Hematopoietic multipotent progenitor cell treated with erythropoietin and hydrocortisone succinate and interleukin-3 and kit ligand, for 8 days (in vitro differentiated cells): ENCODE results near the gene TMX1.

ENCODE experiments used
- DNase-seq: peaks from one replicate; pipeline ENCODE4 v3.0.0-alpha.2; 2015

Gene TMX1

DNA sequence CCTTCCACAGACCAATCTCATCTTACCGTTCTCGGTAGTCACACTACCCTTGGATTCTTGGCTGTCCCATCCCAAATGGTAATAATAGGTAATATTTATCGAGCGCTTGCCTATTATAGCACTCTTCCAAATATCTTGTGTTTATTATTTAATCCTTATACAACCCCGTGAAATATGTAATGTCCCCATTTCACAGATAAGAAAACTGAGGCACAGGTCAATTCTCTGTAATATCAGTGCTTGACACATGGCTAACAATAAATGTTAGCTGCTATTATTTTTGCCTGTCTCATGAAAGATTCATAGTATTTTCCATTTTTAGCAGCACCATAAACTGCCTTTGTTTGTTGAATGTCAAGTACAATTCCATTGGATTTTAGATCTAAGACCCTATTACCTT, 4.5 kb downstream of the TMX1 start:
- DNase-seq: no peak

DNA sequence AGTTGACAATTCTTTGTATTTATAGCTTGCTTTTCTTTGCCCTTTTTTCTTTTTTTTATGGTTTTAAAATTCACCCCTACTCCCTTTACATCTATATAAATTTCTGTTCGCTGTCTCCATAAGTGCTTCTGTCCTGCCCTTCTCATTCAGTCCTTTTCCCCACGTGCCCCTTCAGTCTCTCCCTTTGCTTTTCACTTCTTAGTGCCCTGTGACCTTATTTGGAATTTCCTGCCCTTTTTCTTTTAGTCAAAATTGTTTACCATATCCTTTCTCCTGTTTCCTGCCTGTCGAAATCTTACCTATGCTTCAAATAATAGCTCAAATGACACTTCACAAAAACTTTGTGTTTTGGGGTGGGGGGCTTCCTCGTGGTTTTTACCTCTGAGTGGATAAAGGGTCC, 6.0 kb downstream of the TMX1 start:
- no peak for DNase-seq

DNA sequence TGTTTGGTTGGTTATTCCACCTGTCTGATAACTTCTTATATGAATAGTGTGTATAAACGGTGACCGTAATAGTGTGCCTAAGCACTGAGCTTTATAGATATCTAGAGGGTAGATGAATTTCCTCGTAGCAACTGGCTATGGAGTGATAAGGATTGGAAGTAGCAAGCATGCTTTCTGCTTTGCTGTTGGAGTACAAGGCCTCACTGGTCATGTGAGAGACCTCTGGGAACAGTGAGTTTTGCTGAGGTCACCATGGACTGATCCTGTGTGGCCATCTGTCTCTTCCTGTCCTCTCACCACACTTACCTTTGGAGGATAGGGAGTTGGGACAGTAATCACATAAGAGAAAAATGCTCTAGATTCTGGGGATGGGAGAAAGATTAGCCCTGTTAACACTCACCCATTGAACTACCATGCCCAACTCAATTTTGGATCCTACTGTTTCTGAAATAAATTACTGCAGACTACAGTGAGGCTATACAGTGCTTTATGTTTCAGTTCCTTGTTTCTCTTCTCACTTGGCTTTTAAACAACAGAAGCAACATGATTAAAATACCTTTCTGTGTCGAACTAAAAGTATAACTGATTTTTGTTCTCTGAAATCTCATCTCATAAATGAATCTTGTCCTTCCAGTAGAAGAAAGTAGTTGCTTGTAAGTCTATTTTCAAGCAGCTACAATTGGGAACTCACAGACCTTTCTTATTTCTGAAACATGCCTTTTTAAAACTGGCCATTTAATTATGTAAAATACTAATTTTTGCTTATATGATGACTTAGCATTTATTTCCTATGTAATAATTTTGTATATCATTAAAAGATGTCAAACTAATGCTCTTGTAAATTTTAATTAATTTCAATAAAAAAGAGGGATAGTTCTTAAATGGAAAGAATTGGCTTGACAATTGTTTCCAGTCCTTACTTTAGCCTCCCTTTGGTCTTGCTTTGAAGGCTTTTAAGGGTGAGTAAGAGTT, 8.3 kb downstream of the TMX1 start:
- DNase-seq: peak; percentile 58

DNA sequence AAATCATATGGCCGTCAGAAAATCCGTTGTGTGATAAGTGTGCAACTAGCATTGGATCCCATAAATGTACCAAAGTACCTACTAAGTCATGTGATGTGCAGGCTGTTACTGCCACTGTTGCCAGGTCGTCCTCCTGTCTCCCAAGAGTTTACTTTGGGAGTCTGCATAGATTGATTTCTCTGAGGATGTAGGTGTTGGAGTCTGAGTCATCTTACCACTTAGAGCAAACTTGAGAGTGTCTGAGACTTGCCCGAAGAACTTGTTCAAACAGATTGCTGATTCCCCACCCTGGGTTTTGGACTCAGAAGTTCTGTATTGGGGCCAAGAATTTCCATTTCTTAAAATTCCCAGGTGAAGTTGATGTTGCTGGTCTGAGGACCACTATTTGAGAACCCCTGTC, 11.4 kb downstream of the TMX1 start:
- no peak for DNase-seq

DNA sequence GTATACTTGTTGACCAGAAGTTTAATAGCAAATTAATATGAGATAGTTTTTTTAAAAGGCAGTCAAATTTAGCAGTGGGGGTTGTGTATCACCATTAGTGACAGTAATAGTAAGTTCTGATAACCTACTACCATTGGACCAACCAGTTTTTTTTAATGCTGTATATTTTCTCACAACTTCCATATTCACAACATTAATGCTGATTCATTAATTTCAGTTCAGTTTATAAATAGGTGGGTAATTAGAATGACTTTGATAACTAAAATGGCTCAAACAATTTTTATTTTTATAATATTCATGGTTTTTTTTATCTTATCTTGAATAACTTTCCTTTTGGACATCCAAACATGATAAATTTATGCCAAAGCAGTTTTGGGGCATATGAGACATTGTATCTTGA, 13.8 kb downstream of the TMX1 start:
- DNase-seq: no peak

DNA sequence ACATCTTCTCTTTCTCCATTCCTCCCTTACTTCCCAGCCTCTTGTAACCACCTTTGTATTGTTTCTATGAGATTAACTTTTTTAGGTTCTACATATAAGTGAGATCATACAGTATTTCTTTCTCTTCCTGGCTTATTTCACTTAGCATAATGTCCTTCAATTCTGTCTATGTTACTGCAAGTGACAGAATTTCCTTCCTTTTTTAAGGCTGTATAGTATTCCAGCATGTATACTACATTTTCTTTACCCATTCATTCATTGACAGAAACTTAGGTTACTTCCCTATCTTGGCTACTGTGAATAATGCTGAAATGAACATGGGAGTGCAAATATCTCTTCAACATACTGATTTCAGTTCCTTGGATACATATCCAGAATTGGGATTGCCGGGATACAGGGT, 18.2 kb downstream of the TMX1 start:
- no peak for DNase-seq

DNA sequence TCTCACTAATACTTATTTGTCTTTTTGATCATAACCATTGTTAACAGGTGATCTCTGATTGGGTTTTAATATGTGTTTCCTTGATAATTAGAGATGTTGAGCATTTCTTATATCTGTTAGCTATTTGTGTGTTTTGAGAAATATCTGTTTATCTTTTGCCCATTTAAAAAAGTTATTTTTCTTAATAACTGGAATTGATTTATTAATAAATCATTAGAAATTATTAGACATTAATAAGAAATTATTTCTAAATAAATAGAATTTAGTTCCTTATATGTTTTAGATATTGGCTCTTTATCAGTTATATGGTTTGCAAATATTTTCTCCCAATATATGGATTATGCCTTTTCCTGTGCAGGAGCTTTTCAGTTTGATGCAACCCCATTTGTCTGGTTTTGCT, 18.7 kb downstream of the TMX1 start:
- no peak for DNase-seq

DNA sequence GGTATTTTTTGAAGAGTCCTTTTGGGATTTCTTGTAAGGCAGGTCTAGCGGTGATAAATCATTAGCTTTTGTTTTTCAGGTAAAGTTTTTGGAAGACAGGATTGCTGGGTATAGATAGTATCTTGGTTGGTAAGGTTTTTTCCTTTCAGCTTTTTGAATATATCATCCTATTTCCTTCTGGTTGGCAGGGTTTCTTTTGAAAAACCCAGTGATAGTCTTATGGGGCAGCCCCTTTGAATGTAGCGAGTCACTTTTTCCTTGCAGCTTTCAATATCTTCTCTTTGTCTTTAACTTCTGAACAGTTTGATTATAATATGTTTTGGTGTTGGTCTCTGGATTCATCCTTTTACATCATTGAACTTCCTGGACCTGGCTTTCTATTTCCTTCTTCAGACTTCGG, 20.2 kb downstream of the TMX1 start:
- DNase-seq: no peak

DNA sequence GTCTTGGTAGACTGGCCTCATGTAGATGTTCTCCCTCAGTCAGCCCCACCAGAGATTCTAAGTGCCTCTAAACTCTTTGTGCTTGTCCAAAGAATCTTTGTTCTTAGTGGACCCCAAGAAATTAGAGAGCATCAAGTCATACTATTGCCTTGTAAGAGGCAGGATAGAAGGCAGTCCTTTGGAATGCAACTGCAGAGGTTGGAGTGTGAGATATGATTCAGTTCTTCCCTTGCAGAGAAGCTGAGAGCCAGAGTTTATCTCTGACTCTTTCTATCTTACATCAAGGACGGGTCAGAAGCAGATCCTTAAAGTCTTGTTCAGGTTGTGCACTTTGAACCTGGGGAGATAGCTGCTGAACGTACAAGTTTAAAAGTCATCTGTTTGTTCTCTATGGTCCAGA, 21.1 kb downstream of the TMX1 start:
- DNase-seq: no peak

DNA sequence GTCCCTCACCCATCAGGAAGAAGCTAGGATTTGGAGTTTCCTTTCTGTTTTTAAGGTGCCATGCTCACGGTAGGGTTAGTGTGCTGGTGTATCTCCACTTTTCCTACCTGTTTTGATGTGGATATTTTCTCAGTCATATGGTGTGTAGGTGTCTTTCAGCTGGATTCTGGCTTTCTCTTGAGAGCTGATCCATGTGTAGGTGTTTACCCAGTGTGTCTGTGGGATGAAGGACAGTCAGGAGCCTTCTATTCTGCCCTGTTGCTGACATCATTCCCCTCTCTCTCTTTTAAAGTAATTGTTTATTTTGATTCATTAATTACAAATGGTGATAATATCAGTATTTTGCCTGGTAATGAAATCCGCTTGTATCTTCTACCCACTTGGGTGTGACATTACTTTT, 22.8 kb downstream of the TMX1 start:
- DNase-seq: no peak

DNA sequence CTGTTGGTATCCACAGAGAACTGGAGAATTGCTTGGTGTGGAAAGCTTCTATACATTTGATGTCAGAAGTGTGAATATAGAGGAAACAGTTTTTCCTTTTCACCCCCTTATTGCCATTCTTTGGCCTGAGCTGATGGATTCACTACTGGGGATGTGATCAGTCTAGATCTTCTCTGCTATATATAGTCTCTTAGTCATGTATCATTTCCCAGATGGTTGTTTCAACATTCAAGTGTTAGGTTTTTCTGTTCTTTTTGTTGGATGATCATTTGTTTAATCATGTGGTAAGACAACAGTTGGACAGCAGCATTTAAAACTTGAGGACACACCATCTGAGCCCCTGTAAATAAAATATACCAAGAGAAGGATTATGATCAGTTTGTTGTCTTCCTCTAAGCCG, 29.6 kb downstream of the TMX1 start:
- no peak for DNase-seq

DNA sequence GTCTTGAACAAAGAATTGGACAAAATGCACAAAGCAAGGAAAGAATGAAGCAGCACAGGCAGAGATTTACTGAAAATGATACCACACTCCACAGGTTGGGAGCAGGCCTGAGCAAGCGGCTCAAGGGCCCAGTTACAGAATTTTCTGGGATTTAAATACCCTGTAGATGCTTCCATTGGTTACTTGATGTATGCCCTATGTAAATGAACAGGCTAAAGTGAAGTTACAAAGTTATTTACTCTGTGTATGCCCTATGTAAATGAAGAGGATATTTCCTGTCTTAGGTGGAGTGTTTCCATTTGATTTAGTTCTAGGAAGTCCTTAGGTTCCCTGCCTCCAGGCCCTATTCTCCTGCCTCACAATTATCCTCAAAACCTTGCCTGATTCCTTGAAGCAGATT, 36.6 kb downstream of the TMX1 start:
- no peak for DNase-seq

DNA sequence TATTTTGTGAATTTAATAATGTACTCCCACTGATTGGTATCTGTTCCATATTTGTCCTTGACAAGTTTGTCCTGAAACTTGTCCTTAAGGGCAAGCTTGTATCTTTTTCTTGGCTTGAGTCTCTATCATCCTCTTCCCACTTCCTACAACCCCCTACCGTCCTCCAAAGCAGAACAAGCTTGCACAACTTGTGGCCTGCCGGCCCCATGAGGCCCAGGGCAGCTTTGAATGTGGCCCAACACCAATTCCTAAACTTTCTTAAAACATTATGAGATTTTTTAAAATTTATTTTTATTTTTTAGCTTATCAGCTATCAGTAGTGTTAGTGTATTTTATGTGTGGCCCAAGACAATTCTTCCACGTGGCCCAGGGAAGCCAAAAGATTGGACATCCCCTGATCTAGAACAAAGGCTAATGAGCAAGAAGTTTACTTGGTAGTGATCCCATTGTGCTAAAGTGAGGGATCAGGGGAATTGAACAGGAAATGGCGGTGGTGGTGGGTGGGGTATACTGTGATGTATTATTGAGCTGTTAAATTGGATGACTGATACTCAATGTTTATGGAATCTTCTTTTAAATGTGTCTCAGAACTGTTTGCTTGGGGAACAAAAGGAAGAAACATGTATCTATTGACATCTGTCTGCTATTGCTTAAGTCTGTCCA, 37.8 kb downstream of the TMX1 start:
- no peak for DNase-seq

DNA sequence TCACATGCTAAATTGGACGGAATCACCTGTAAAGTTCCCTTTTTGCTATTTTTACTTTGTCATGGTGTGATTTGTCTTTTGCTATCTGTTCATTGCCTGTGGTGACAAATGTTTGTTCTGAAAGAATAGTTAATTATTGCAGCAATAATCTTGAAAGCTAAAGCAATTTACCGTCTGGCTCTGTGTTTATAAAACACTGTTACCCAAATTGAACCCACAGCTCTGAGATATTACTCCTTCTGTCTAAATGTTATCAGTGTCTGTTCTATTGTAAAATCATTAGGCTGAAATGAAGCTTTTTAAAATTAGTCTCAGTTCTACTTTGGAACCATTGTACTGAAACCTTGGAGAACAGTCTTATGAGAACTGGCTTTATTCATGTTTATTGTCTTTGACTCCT, 42.5 kb downstream of the TMX1 start:
- DNase-seq: no peak

DNA sequence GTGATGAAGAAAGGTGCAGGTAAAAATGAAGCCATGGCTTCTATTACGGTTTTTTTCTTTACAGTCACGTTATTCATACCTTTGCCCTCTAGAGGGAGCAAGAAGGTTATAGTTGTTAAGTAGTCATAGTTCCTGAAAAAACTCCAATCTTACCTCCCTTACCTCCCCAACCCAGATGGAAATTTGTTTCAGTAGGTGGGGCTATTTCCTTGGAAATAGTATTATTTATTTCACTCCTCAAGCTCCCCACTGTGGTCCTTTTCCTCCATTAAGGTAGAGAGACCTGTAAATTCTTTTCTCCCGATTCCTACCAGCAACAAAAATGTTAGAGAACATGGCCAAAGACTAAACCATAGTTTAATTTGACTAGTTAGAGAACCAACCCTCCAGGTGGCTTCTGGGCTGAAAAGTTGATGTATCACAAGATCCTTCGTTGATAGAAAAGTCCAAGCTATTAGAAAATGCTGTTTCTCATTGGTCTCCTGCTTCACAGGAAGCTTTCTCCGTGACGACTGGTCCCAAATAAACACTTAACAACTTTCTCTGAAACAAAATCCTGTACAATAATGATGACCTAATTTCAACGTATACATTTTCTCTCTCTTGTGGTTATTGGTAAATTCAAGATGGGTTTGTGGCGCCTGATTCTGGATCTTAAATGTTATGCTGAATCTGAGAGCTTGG, 43.5 kb downstream of the TMX1 start:
- DNase-seq: peak; percentile 62

DNA sequence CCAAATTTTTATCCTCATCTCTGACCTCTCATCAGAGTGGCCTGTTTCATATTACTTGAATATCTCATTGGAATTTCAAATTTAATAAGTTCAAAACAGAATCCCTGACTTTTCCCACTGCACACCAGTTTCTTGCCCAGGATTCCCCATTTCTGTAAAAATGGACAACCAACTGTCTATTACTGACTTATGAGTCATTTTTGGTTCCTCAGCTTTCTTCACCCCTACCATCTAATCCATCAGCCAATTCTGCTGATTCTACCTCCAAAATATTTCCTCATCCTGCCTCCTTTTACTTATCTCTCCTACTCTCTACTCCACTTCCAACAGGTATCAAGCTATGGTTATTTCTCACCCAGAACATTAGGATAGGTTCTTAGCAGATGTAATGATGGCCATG, 44.2 kb downstream of the TMX1 start:
- no peak for DNase-seq

DNA sequence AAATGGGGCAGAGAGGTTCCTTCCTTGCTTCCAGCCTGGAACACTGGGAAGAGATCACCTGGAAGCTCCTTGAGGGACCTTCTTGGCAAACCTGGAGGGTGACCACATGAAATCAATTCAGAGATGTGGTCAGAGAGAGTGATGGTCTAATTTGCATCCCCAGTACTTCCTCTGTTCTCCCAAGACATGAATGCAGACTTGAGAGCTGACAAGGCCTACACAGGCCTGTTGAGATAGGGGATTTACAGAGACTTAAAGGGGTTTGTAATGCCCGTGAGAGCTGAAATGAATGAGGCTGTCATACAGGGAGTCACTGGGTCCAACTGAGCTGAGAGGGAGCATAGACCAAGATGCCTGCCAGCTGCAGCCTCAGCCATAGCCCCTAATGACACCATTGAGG, 45.1 kb downstream of the TMX1 start:
- no peak for DNase-seq

DNA sequence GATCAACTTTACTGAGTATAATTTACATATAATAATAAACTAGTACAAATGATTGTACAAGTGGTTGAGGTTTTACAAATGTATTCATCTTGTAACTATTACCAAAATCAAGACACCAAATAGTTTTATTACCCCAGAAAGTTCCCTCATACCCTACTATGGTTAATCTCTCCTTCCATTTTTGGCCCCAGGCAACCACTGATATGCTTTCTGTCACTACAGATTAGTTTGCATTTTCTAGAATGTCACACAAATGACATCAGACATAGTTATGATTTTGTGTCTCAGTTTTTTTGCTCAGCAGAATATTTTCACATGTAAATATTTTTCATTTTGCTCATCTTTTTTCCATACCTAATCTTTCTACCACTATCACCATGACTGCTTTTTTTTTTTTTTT, 49.1 kb downstream of the TMX1 start:
- no peak for DNase-seq

DNA sequence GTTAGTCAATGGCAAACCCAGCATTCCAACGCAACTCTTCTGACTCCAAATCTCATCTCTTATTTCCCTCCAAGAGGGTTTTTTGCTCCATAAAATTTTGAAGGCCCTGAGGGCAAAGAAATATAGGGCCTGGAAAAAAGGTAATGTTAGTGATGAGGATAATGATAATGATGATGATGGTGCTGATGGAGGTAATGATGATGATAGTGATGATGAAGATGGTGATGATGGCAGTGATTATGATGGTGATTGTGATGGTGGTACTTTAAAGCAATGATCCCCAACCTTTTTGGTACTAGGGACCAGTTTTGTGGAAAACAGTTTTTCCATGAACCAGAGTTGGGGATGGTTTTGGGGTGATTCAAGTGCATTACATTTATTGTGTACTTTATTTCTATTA, 50.1 kb downstream of the TMX1 start:
- DNase-seq: no peak

DNA sequence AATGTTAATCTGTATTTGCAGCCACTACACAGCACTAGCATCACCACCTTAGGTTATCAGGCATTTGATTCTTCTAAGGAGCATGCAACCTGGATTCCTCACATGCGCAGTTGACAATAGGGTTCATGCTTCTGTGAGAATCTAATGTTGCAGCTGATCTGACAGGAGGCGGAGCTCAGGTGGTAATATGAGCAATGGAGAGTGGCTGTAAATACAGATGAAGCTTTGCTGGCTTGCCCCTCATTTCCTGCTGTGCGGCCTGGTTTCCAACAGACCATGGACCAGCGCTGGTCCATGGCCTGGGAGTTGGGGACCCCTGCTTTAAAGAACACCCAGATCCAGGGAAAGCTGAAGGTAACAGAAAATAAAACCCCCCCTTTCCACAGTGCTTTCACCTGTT, 51.0 kb downstream of the TMX1 start:
- no peak for DNase-seq

DNA sequence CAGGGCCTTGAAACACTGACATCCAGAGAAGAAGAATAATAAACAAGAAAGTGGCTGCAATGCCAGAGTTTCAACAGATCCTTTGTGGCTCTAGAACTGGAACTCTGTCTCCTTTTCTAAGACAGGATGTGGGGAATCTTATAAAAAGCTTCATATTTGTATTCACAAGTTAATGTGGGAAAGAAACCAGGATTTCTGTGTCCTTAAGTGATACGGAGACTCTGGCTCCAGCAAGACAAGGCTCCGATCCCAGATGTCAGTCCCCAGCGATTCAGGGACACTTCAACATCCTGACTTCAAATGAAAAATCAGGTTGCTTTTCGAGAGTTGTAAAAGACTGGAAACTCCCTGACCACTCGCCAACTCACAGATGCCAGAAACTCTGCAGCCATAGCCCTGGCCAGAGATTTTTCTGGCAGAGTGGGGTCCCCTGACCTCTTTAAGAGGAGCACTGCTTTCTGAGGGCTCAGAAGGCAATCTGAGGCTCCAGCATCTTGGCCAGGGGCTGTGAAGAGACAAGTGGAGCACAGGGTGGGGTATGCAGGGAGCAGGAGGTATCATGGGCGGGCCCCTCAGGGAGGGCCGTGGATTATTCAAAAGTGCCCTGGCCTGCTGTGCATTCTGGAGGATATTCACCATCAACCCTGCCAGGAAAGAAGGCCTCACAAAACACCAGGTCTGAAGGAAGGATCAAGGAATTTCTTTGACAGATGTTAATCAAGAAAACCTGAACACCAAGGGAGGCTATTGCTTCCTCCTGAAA, 53.3 kb downstream of the TMX1 start:
- DNase-seq: no peak

DNA sequence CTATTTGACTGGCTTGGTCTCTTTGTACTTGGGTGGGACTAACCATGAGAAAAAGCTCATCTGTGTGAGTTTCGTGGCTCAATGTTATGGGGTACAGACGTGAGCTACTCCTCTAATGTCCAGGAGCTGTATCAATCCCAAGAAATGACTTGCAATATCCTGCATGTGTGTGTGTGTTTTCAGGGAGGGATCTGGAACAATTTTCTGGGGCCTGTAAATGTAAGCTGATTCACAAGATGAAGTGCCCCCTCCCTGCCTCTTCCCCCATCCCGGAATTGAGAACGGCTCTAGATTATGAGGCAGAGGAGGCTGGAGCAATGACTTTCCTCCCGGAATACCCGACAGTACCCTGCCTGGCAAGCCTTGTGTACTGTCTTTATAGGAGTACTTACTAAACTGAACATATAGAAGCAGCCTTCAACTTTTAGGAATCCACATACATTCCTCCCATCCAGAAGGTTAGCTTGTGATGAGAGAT, 53.9 kb downstream of the TMX1 start:
- no peak for DNase-seq

DNA sequence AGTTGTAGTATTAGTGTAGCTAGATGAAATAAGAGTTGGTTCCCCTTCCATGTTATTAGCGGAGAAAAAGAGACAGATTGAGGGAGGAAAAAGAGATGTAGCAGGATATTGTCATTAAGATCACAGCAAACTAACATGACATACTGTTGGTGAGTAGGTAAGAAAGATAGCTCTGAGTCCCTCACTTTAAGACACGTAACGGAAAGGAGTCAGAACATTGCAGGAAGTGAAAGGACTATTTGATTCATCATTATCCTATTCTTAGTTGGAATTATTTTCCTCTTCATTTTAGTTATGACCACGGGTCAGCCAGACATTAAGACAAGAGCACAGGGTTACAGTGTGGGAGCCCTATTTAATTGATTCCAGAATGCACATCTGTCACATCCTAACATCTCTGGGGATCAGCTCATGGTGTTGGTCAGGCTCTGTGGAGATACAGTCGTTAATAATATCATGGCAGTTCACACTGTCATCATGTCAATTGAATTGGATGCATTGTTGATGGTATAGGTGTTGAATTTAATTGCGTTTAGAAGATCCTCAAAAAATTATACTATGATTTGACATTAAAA, 55.0 kb downstream of the TMX1 start:
- DNase-seq: no peak
